T-helper 17 cell (primary cell): Measurements from ENCODE around the gene RPTOR. TPM values are rescaled to one million over a fixed set of nuclear protein-coding genes. Genes with fewer than 3 reads are reported as not detected.
A peak's percentile ranks its signal among the peaks of the same experiment; 100 is the strongest.

Experiments used
- ATAC-seq: fragments of 150-1000 bp; cut with Tn5 transposase; 2 replicates; pipeline ENCODE4 v1.10.0; 2021; ENCODE audit warnings: mild to moderate bottlenecking, moderate library complexity
- DNase-seq, 3 donors: peaks; one replicate each; pipeline versions ENCODE4 v3.0.0 to v3.0.0-alpha.2; 2020 to 2021
- H3K9me3 ChIP-seq: one replicate; pipeline ENCODE4 v1.7.0; 2013; ENCODE audit warnings: low read length, mild to moderate bottlenecking; ENCODE audit not compliant: control insufficient read depth, poor library complexity, severe bottlenecking
- H3K27ac Mint-ChIP-seq: one replicate; pipeline ENCODE4 v1.8.0; 2022; ENCODE audit warnings: mild to moderate bottlenecking, moderate library complexity, mixed read lengths
- H3K27me3 Mint-ChIP-seq: one replicate; pipeline ENCODE4 v1.8.0; 2022; ENCODE audit warnings: mixed read lengths
- H3K36me3 Mint-ChIP-seq: one replicate; pipeline ENCODE4 v1.8.0; 2022; ENCODE audit warnings: low read depth, mixed read lengths
- H3K4me1 Mint-ChIP-seq: one replicate; pipeline ENCODE4 v1.8.0; 2022; ENCODE audit warnings: mild to moderate bottlenecking, mixed read lengths
- H3K4me3 Mint-ChIP-seq: one replicate; pipeline ENCODE4 v1.8.0; 2022; ENCODE audit warnings: mild to moderate bottlenecking, moderate library complexity, mixed read lengths
- total RNA-seq, 4 donors: library from RNA in 2 of 4; stranded (reverse) in 2 of 4; gene quantifications; one replicate each; pipeline ENCODE4 v1.2.3 and lab custom pipeline; 2022 to 2026

Gene RPTOR
- total RNA-seq, 2 donors from 2014 or later: 55.1 to 61.5 TPM

DNA sequence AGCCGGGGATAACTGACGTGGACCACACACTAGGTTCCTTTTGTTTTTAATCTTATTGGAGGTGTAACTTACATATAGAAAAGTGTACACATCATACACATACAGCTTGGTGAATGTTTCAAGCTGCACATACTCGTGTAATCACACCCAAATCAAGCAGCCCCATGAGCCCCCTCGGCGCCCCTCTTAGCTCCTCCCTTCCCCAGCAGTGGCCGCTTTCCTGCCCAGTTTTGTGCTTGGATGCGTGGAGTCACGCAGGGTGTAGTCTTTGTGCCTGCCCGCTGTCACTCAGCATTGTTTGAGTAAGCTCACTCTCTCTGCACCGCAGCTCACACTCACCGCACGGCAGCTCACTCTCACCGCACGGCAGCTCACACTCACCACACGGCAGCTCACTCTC, 295.3 kb downstream of the RPTOR start:
- Mint-ChIP-seq H3K36me3 (no peaks in the 10 kb centered on the region), H3K27ac (no peak overlapping the region), H3K4me1 (peaks cover 6% of the 10 kb centered on the region), H3K4me3 (no peak overlapping the region), H3K27me3 (no peaks in the 10 kb centered on the region)
- ATAC-seq (no peak), DNase-seq (no peak)
- no peaks in the 10 kb centered on the region for H3K9me3 ChIP-seq

GRCh38 chr17:80842456-80843013, 297.9 kb downstream of the RPTOR start:
- H3K4me3 Mint-ChIP-seq: no peak overlapping the region
- peaks cover 20% of the 10 kb centered on the region for H3K4me1 Mint-ChIP-seq
- no peaks in the 10 kb centered on the region for H3K9me3 ChIP-seq
- peaks cover 4% of the 10 kb centered on the region for H3K36me3 Mint-ChIP-seq
- ATAC-seq: no peak
- no peak for DNase-seq
- H3K27me3 Mint-ChIP-seq: no peaks in the 10 kb centered on the region
- H3K27ac Mint-ChIP-seq: no peak overlapping the region

DNA sequence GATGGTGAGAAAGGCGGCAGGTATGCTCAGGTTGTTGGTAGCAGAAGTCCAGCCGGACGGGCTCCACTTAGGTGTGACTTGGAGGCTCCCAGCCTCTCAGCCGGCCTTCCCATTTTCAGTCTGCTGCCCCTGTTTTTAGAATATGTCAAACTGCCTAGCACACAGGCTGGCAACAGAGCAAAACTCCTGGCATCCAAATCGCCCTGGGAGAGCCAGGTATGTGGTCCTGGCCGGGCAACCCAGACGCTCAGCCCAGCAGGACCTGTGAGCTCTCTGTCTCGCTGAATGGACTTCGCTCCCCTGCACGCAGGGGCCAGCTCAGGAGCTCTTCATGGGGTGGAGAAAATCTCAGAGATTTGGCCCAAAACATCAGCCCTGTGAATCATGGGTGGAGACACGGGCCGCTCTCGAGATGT, 299.1 kb downstream of the RPTOR start:
- Mint-ChIP-seq H3K36me3 (peaks cover 4% of the 10 kb centered on the region), H3K4me3 (no peak overlapping the region), H3K27me3 (no peaks in the 10 kb centered on the region), H3K27ac (no peak overlapping the region), H3K4me1 (peaks cover 29% of the 10 kb centered on the region)
- ATAC-seq: no peak
- H3K9me3 ChIP-seq: no peaks in the 10 kb centered on the region
- DNase-seq: peak in 1 of 3 donors; percentile 4

DNA sequence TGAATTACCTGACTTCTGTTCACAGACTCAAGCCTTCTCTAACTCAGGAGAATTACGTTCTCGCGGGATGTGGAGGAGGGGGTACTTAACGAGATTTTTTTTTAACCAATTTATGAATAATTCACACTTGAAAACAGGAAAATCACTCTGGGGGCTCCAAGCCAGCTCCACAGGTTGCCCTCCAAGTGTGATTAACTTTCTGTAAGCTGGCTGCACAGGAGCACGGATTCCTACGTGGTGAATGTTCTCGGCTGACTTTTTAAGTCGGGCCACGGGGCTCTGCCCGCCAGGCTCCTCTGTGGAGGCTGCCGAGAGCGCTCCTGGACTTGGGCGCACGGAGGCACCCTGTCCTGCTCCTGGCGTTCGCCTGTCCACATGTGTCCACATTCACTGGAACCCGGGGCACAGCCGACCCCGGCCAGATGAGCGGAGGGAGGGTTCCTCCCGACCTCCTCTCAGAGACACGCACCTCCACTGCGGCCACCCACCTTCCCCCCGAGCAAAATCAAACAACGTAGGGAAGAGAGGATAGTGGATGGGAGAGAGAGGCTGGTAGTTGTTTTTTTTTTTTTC, 299.9 kb downstream of the RPTOR start:
- DNase-seq: no peak
- H3K4me3 Mint-ChIP-seq: no peak overlapping the region
- peaks cover 29% of the 10 kb centered on the region for H3K4me1 Mint-ChIP-seq

DNA sequence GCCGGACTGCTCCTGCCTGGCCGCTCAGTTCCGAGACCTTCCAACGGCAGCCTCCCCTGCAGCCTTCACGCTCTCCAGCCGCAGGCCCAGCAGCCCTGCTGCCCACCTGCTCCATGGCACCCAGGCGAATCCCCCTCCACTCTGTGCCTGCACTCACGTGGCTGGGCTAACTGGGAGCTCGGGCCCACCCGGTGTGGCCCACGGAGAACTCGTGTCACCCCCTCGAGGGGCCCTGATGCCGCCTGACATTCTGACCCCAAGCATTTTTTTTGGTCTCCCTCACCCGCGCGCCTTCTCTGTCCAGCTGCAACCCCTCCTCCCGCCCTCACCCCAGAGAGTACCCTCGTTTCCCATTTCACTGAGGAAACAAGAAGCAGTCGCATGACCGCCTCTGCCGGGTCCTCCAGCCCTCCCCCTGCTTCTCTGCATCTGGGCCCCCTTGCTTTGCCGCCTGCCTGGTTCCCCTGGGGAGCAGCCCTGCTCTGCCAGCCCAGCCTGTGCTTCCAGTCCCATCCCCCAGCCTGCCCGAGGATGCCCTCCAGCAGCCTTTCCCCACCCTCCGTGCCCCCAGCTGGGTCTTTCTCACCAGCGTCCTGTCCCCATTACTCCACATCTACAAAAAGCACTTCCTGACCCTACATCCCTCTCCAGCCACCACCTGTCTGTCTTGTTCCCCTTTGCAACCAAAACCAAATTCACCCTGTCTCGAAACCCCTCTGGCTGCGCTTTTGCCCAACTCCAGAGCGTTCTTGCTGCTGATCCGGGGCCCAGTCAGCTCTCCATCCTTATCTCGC, 300.6 kb downstream of the RPTOR start:
- H3K4me3 Mint-ChIP-seq: no peak overlapping the region
- ATAC-seq: no peak
- peaks cover 4% of the 10 kb centered on the region for H3K36me3 Mint-ChIP-seq
- H3K4me1 Mint-ChIP-seq: peaks cover 31% of the 10 kb centered on the region
- no peaks in the 10 kb centered on the region for H3K27me3 Mint-ChIP-seq
- peak in 1 of 3 donors; percentile 7 for DNase-seq
- H3K27ac Mint-ChIP-seq: peak overlapping the region; percentile 14
- H3K9me3 ChIP-seq: no peaks in the 10 kb centered on the region

More for the DNA sequence above, 299.9 kb downstream of the RPTOR start:
- Mint-ChIP-seq H3K27ac (no peak overlapping the region), H3K36me3 (peaks cover 4% of the 10 kb centered on the region), H3K27me3 (no peaks in the 10 kb centered on the region)
- H3K9me3 ChIP-seq: no peaks in the 10 kb centered on the region
- ATAC-seq: no peak

DNA sequence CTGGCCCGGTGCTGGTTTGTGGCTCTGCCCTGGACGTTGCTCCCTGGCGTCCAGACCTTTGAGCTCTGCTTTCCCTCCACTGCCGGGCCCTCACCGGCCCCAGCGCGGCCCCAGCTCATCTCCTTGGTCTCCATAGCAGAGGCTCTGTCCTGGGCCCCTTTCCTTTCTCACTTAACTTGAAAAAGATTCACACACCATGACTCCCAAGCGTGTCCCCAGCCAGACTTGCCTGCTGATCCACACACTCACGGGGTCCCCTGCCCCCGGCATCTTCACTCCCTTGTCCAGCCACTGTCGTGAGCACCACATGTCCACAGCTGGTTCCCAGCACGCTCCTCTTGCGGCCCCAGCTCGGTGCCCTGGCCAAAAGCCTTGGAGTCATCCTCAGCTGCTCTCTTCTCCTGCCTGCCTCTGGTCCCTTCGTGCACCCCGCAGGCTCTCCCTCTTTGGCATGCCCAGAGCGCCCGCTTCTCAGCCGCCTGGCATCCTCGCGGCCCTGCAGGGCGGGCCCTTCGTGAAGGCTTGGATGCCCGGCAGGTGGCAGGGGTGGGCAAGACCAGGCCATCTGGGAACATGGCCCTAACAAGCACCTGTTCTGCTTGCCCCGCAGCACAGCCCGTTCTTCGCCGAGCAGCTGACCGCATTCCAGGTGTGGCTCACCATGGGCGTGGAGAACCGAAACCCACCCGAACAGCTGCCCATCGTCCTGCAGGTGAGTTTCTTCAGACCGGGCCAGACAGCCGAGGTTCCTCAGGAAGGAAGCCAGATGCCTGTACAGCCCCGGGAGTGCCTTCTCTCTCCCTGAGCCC, 301.4 kb downstream of the RPTOR start:
- ATAC-seq: no peak
- H3K27ac Mint-ChIP-seq: peak overlapping the region; percentile 14

GRCh38 chr17:80846932-80847331, 302.3 kb downstream of the RPTOR start:
- no peak for ATAC-seq
- H3K9me3 ChIP-seq: no peaks in the 10 kb centered on the region
- Mint-ChIP-seq H3K4me1 (peaks cover 33% of the 10 kb centered on the region), H3K27ac (peak overlapping the region; percentile 91), H3K36me3 (peaks cover 4% of the 10 kb centered on the region), H3K4me3 (peak overlapping the region; percentile 64), H3K27me3 (no peaks in the 10 kb centered on the region)
- no peak for DNase-seq

More for the DNA sequence above, 301.4 kb downstream of the RPTOR start:
- H3K36me3 Mint-ChIP-seq: peaks cover 4% of the 10 kb centered on the region
- H3K4me3 Mint-ChIP-seq: no peak overlapping the region
- no peaks in the 10 kb centered on the region for H3K9me3 ChIP-seq
- DNase-seq: peak in 1 of 3 donors; percentile 8
- H3K27me3 Mint-ChIP-seq: no peaks in the 10 kb centered on the region
- H3K4me1 Mint-ChIP-seq: peaks cover 33% of the 10 kb centered on the region

- no peaks in the 10 kb centered on the region for H3K9me3 ChIP-seq
- H3K27me3 Mint-ChIP-seq: no peaks in the 10 kb centered on the region
- ATAC-seq (peak; percentile 92), DNase-seq (no peak)
- peaks cover 33% of the 10 kb centered on the region for H3K4me1 Mint-ChIP-seq
- H3K27ac Mint-ChIP-seq: peak overlapping the region; percentile 91
- H3K36me3 Mint-ChIP-seq: peaks cover 4% of the 10 kb centered on the region
- H3K4me3 Mint-ChIP-seq: peak overlapping the region; percentile 64
Measured at GRCh38 chr17:80847496-80848230, 303.0 kb downstream of the RPTOR start.

DNA sequence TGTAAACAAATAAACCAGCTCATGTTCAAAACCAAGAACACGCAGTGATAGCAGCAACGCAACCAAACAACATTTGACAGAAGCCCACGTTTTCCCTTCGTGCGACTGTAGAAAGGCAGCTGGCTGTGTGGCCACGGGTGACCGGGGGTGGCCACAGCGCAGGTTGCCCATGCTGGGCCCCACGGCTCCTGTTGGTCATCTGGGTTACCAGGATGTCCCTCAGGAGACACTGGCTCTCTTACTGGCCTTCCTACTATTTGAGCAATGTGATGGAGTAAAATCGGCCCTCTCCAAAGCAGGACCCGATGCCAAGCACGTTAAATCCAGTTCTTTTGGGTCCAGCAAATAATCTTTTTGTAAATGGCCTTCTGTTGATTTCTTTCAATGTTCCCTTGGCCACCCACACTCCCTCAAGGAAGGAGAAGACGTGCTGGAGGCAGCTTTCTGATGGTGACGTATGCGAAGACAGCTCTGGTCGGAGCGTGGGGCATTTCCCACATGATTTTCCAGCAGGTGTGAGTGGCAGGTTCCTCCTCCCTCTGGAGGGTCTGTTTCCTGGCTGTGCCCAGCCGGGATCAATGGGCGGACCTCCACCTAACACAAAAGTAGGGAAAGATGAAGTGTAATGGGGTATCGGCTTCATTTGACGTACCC, 303.9 kb downstream of the RPTOR start:
- DNase-seq (no peak), ATAC-seq (no peak)
- H3K9me3 ChIP-seq: no peaks in the 10 kb centered on the region
- peaks cover 36% of the 10 kb centered on the region for H3K4me1 Mint-ChIP-seq
- H3K4me3 Mint-ChIP-seq: peak overlapping the region; percentile 64
- H3K27me3 Mint-ChIP-seq: no peaks in the 10 kb centered on the region
- peak overlapping the region; percentile 91 for H3K27ac Mint-ChIP-seq
- peaks cover 4% of the 10 kb centered on the region for H3K36me3 Mint-ChIP-seq

DNA sequence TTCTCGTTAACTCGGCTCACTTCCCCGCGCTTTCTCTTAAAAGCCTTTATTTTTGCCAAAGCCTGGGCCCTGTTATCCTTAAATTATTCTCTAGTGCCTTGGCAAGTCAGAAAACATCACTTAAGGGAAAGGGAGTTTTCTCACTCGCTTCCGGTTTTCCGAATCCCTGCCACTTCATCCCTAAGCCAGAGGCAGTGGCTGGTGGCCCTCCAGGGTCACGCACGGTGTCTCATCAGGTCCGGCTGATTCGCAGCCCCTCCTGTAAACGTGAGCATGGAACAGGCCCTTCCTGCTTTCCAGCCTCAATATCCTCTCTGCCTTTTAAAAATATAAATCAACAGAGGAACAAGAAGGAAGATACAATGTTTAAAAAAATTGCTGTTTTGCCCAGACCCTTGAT, 304.5 kb downstream of the RPTOR start:
- no peak for ATAC-seq
- Mint-ChIP-seq H3K4me3 (no peak overlapping the region), H3K27ac (peak overlapping the region; percentile 91), H3K27me3 (no peaks in the 10 kb centered on the region), H3K36me3 (peaks cover 4% of the 10 kb centered on the region), H3K4me1 (peaks cover 36% of the 10 kb centered on the region)
- no peak for DNase-seq
- no peaks in the 10 kb centered on the region for H3K9me3 ChIP-seq

- Mint-ChIP-seq H3K4me3 (peak overlapping the region; percentile 19), H3K27ac (peak overlapping the region; percentile 91), H3K36me3 (peaks cover 4% of the 10 kb centered on the region), H3K4me1 (peaks cover 38% of the 10 kb centered on the region), H3K27me3 (no peaks in the 10 kb centered on the region)
- no peak for ATAC-seq
- no peaks in the 10 kb centered on the region for H3K9me3 ChIP-seq
- DNase-seq: no peak
Measured at GRCh38 chr17:80850109-80850508, 305.5 kb downstream of the RPTOR start.

GRCh38 chr17:80850817-80851216, 306.2 kb downstream of the RPTOR start:
- H3K4me3 Mint-ChIP-seq: no peak overlapping the region
- DNase-seq (no peak), ATAC-seq (no peak)
- H3K9me3 ChIP-seq: no peaks in the 10 kb centered on the region
- no peaks in the 10 kb centered on the region for H3K27me3 Mint-ChIP-seq
- H3K4me1 Mint-ChIP-seq: peaks cover 35% of the 10 kb centered on the region
- no peak overlapping the region for H3K27ac Mint-ChIP-seq
- H3K36me3 Mint-ChIP-seq: no peaks in the 10 kb centered on the region
